Panc1 (cell line): ENCODE measurements around the gene ZNF326. TPM values are rescaled to one million over a fixed set of nuclear protein-coding genes. Genes with fewer than 3 reads are reported as not detected.

ENCODE experiments used
- ATAC-seq: fragments of 200-7000 bp; cut with Tn5 transposase; 2 replicates; pipeline ENCODE4 v1.9.1; 2020; ENCODE audit warnings: mild to moderate bottlenecking, moderate library complexity
- Bru-seq: library from RNA; stranded (reverse); fragments of 400-500 nt; gene quantifications from one replicate; lab custom pipeline; 2021; lab: Mats Ljungman, UMichigan
- BruChase-seq, 2 experiments: library from RNA; stranded (reverse); fragments of 400-500 nt; gene quantifications; one replicate each; lab custom pipeline; 2021; lab: Mats Ljungman, UMichigan
- BruUV-seq: library from RNA; stranded (reverse); fragments of 400-500 nt; replicated peaks from 2 replicates; lab custom pipeline; 2021; lab: Mats Ljungman, UMichigan
- CTCF ChIA-PET: fragments of 300-600 bp; sonication (Branson Sonifier 250); formaldehyde crosslinking; loops from one replicate; lab custom pipeline; 2022; ENCODE audit warnings: antibody characterized with exemption; lab: Charles Lee
- POLR2A ChIA-PET: fragments of 300-600 bp; sonication (Branson Sonifier 250); formaldehyde crosslinking; loops from one replicate; lab custom pipeline; 2022; ENCODE audit warnings: antibody characterized with exemption; lab: Charles Lee
- DNase-seq: peaks from one replicate; pipeline ENCODE4 v3.0.0-alpha.2; 2010; ENCODE audit warnings: low read depth, low spot score
- H3K27ac ChIP-seq: 2 replicates; pipeline ENCODE4 v1.5.1; 2011; ENCODE audit warnings: mild to moderate bottlenecking, low read length, inconsistent platforms
- H3K27me3 ChIP-seq: fragments of 200-500 bp; sonication (Bioruptor generic); 2 replicates; pipeline ENCODE4 v1.6.0; 2014; ENCODE audit warnings: low read length, inconsistent platforms; ENCODE audit not compliant: control insufficient read depth, insufficient read depth
- H3K36me3 ChIP-seq: fragments of 200-500 bp; sonication (Bioruptor generic); 2 replicates; pipeline ENCODE4 v1.5.1; 2014; ENCODE audit warnings: inconsistent platforms, mild to moderate bottlenecking, low read length, moderate library complexity; ENCODE audit not compliant: control insufficient read depth, insufficient read depth
- H3K4me1 ChIP-seq: 2 replicates; pipeline ENCODE4 v1.5.1; 2011; ENCODE audit warnings: inconsistent platforms, mild to moderate bottlenecking, low read length, moderate library complexity; ENCODE audit not compliant: control insufficient read depth, insufficient read depth
- H3K4me3 ChIP-seq, 2 experiments: 2 replicates each; pipeline ENCODE4 v1.5.1; 2011 to 2012; ENCODE audit warnings: low read depth in 2 of 2, low read length in 2 of 2, mild to moderate bottlenecking in 2 of 2, inconsistent platforms in 1 of 2, moderate library complexity in 1 of 2
- H3K9me3 ChIP-seq: fragments of 200-500 bp; sonication (Bioruptor generic); 2 replicates; pipeline ENCODE4 v1.5.1; 2014; ENCODE audit warnings: low read depth, mild to moderate bottlenecking, inconsistent platforms, low read length, moderate library complexity; ENCODE audit not compliant: control insufficient read depth, insufficient read depth
- POLR2AphosphoS5 ChIP-seq: IDR thresholded peaks from 2 replicates; pipeline ENCODE4 v1.6.1; 2012; ENCODE audit warnings: mild to moderate bottlenecking, low read depth, low read length, moderate library complexity
- SIN3A ChIP-seq: IDR thresholded peaks from 2 replicates; pipeline ENCODE4 v1.6.1; 2012; ENCODE audit warnings: low read depth, mild to moderate bottlenecking, low read length, moderate library complexity, borderline replicate concordance; ENCODE audit not compliant: insufficient read depth
- TCF7L2 ChIP-seq: IDR thresholded peaks from 2 replicates; pipeline ENCODE4 v1.6.1; 2011; ENCODE audit warnings: mild to moderate bottlenecking, low read depth, low read length, inconsistent platforms
- in situ Hi-C: cut with HindIII; loops from 2 replicates; pipeline ENCODE4 v1.10.0; 2016; ENCODE audit warnings: low sequenced_read_pairs, low pct_unique_long_range_greater_than_20kb
- intact Hi-C: fragments of 100-400 bp; cut with micrococcal nuclease; formaldehyde crosslinking; loops from one replicate; pipeline ENCODE4 v1.10.0; 2022; ENCODE audit not compliant: unreplicated experiment
- long read RNA-seq: library from polyadenylated mRNA; unstranded; transcript quantifications from one replicate; pipeline ENCODE4 v2.0.0, GENCODE V29; 2021; ENCODE audit not compliant: unreplicated experiment
- polyA plus RNA-seq: library from polyadenylated mRNA; unstranded; fragments of >200 nt; gene quantifications from one replicate; pipeline ENCODE4 v1.2.1, GENCODE V29; 2012; ENCODE audit warnings: missing spikeins; ENCODE audit not compliant: insufficient read length
- total RNA-seq: library from RNA; stranded (reverse); gene quantifications from one replicate; pipeline ENCODE4 v1.2.1, GENCODE V29; 2021; ENCODE audit not compliant: unreplicated experiment
- TF ChIP-seq, protein P1 (sequence below): fragments of 450-650 bp; IDR thresholded peaks from 2 replicates; pipeline ENCODE4 v1.5.1; 2017; ENCODE audit warnings: mild to moderate bottlenecking
- TF ChIP-seq, protein P2 (sequence below), 2 experiments: IDR thresholded peaks; 2 replicates each; pipeline ENCODE4 v1.6.1; 2011 to 2012; ENCODE audit warnings: low read depth in 2 of 2, control low read depth in 1 of 2, low read length in 1 of 2, mild to moderate bottlenecking in 1 of 2, moderate library complexity in 1 of 2; ENCODE audit not compliant: insufficient read depth in 1 of 2

The ZNF326 gene, protein sequence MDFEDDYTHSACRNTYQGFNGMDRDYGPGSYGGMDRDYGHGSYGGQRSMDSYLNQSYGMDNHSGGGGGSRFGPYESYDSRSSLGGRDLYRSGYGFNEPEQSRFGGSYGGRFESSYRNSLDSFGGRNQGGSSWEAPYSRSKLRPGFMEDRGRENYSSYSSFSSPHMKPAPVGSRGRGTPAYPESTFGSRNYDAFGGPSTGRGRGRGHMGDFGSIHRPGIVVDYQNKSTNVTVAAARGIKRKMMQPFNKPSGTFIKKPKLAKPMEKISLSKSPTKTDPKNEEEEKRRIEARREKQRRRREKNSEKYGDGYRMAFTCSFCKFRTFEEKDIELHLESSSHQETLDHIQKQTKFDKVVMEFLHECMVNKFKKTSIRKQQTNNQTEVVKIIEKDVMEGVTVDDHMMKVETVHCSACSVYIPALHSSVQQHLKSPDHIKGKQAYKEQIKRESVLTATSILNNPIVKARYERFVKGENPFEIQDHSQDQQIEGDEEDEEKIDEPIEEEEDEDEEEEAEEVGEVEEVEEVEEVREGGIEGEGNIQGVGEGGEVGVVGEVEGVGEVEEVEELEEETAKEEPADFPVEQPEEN
- 19.7 TPM for total RNA-seq
- 9.1 TPM for polyA plus RNA-seq
- Bru-seq, nascent RNA, result percentile 95 among the genes with signal in this experiment
- BruChase-seq, experiment 1, labeled RNA remaining after a 2-hour chase, result percentile 84 among the genes with signal in this experiment
- BruChase-seq, experiment 2, labeled RNA remaining after a 6-hour chase, result percentile 80 among the genes with signal in this experiment
- long read RNA-seq, transcript ZNF326-201 (12 exons, 2,729 nt), result major isoform, 11 of 28 reads
- long read RNA-seq, partial matches to known transcripts, result 9 of 28 reads
- long read RNA-seq, other reads (novel, unspliced or antisense), result 7 of 28 reads

DNA sequence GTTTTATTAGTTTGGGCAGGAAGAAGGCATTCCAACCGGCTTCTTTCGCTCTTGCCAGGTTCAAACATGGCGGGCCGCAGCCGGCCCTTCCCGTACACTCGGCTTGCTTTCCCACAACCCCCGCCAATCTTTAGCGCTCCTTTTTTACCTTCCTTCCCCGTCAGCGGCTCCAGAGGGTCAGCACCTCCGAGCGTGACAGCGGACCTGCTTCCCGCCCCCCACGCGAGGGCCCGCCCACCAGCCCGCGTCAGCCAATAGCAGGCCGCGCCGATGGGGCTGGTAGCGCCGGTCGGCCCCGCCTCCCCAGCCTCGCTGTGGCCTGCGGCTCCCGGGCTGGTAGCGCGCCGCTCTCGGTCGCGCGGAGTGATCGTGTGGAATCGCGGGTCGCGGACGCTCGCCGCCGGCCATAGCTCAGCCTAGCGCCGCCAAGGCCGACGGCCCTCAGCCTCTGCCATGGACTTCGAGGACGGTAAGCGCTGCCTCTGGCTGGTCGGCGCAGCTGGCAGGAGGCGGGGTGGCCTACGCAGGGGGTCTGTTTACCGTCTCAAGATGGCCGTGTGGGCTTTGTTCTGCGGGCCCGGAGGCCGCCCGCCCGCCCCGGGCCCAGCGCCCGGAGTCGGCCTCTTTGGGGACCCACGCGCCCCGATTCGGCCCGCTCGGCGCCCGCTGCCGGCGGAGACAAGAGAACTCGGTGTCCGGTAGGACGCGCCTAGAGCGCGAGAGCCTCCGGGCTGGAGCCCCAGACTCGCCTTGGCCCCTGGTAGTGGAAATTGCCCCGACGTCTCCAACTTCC, at the start of gene ZNF326:
ZNF326 (plus strand) TSS at position 306 of the 793 bp plus-strand sequence; CDS start at position 454, 148 bp downstream.
- no peaks in the 10 kb centered on the region for H3K9me3 ChIP-seq
- H3K4me3 ChIP-seq, result peak within 1 kb of the TSS; percentile 73 to 74
- H3K4me1 ChIP-seq, result peaks cover 10% of the 10 kb centered on the region
- no TSS peak for BruUV-seq
- no peaks in the 10 kb centered on the region for H3K27me3 ChIP-seq
- in situ Hi-C loops (no loop called here), intact Hi-C loops (no loop called here)
- H3K36me3 ChIP-seq, result peaks cover 2% of the 10 kb centered on the region
- ChIA-PET POLR2A (no interaction called here), CTCF (no interaction called here)
- DNase-seq (peak; percentile 84), ATAC-seq (peak; percentile 99)
- TF ChIP-seq, protein P1, sequence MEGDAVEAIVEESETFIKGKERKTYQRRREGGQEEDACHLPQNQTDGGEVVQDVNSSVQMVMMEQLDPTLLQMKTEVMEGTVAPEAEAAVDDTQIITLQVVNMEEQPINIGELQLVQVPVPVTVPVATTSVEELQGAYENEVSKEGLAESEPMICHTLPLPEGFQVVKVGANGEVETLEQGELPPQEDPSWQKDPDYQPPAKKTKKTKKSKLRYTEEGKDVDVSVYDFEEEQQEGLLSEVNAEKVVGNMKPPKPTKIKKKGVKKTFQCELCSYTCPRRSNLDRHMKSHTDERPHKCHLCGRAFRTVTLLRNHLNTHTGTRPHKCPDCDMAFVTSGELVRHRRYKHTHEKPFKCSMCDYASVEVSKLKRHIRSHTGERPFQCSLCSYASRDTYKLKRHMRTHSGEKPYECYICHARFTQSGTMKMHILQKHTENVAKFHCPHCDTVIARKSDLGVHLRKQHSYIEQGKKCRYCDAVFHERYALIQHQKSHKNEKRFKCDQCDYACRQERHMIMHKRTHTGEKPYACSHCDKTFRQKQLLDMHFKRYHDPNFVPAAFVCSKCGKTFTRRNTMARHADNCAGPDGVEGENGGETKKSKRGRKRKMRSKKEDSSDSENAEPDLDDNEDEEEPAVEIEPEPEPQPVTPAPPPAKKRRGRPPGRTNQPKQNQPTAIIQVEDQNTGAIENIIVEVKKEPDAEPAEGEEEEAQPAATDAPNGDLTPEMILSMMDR, result no peak
- TF ChIP-seq, protein P2, sequence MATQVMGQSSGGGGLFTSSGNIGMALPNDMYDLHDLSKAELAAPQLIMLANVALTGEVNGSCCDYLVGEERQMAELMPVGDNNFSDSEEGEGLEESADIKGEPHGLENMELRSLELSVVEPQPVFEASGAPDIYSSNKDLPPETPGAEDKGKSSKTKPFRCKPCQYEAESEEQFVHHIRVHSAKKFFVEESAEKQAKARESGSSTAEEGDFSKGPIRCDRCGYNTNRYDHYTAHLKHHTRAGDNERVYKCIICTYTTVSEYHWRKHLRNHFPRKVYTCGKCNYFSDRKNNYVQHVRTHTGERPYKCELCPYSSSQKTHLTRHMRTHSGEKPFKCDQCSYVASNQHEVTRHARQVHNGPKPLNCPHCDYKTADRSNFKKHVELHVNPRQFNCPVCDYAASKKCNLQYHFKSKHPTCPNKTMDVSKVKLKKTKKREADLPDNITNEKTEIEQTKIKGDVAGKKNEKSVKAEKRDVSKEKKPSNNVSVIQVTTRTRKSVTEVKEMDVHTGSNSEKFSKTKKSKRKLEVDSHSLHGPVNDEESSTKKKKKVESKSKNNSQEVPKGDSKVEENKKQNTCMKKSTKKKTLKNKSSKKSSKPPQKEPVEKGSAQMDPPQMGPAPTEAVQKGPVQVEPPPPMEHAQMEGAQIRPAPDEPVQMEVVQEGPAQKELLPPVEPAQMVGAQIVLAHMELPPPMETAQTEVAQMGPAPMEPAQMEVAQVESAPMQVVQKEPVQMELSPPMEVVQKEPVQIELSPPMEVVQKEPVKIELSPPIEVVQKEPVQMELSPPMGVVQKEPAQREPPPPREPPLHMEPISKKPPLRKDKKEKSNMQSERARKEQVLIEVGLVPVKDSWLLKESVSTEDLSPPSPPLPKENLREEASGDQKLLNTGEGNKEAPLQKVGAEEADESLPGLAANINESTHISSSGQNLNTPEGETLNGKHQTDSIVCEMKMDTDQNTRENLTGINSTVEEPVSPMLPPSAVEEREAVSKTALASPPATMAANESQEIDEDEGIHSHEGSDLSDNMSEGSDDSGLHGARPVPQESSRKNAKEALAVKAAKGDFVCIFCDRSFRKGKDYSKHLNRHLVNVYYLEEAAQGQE (IDR thresholded peaks at IDR 0.05; ENCODE audit: insufficient read depth in 1 of 2, low read depth in 2 of 2, low read length in 1 of 2), result peak; percentile 66 to 82
- TF ChIP-seq POLR2AphosphoS5 (peak; percentile 92), SIN3A (peak; percentile 42; the same call in 1 of the 2 replicates), TCF7L2 (peak; percentile 86)
- H3K27ac ChIP-seq, result peak within 1 kb of the TSS; percentile 91

GRCh38 chr1:89945852-89946476, 48.9 kb upstream of the ZNF326 start:
- in situ Hi-C loops, result no loop called here
- ATAC-seq (no peak), DNase-seq (no peak)
- Histone ChIP-seq H3K4me1 (no peaks in the 10 kb centered on the region), H3K9me3 (no peaks in the 10 kb centered on the region), H3K27ac (no peak overlapping the region), H3K27me3 (no peaks in the 10 kb centered on the region), H3K36me3 (no peaks in the 10 kb centered on the region), H3K4me3 (no peak overlapping the region)
- no TSS peak for BruUV-seq
- intact Hi-C loops, result no loop called here
- no peak for TF ChIP-seq SIN3A
- ChIA-PET POLR2A (interaction anchor here (0.6 kb wide), 1 partner anchor 27 kb away, joined by 16 read pairs; no protein-coding TSS in a partner anchor), CTCF (no interaction called here)
